Measurements from ENCODE around the gene GRK6.

Gene GRK6

GRCh38 chr5:177402271-177403043 lies 24.0 kb upstream of the GRK6 start (continued):
- TF ChIP-seq OSR2 (tag by site-specific recombination; IDR thresholded peaks at IDR 0.05) (no peak), ZBTB17 (tag by site-specific recombination; IDR thresholded peaks at IDR 0.05) (peak; percentile 97), ZNF335 (tag by site-specific recombination; conservative IDR thresholded peaks at IDR 0.05) (peak; percentile 42), ZNF354C (tag by site-specific recombination; IDR thresholded peaks at IDR 0.05; ENCODE audit: borderline replicate concordance, low read depth) (no peak), ZNF404 (tag by site-specific recombination; IDR thresholded peaks at IDR 0.05) (no peak), ZIC2 (tag by site-specific recombination; IDR thresholded peaks at IDR 0.05) (peak; percentile 41; the same call in 1 of the 2 replicates), ZNF302 (tag by site-specific recombination; IDR thresholded peaks at IDR 0.05; ENCODE audit: low read depth) (no peak), ZNF707 (tag by site-specific recombination; IDR thresholded peaks at IDR 0.05) (no peak), OVOL3 (tag by site-specific recombination; IDR thresholded peaks at IDR 0.05) (no peak), PRDM10 (tag by site-specific recombination; IDR thresholded peaks at IDR 0.05) (peak; percentile 70), ZNF76 (tag by site-specific recombination; IDR thresholded peaks at IDR 0.05; ENCODE audit: borderline replicate concordance, low read depth) (peak; percentile 83; the same call in 1 of the 2 replicates), ZNF658 (tag by site-specific recombination; IDR thresholded peaks at IDR 0.05) (no peak), IKZF3 (tag by site-specific recombination; IDR thresholded peaks at IDR 0.05) (peak; percentile 73), ZNF157 (tag by site-specific recombination; IDR thresholded peaks at IDR 0.05) (no peak), ZNF148 (tag by site-specific recombination; IDR thresholded peaks at IDR 0.05; ENCODE audit: borderline replicate concordance) (no peak), ZNF274 (IDR thresholded peaks at IDR 0.05; ENCODE audit: low read length) (no peak), ZNF274 (tag by site-specific recombination; IDR thresholded peaks at IDR 0.05; ENCODE audit: borderline replicate concordance) (no peak), MZF1 (tag by site-specific recombination; IDR thresholded peaks at IDR 0.05; ENCODE audit: borderline replicate concordance) (0 out of 2 replicates have a peak, but pooled peaks have one; percentile 13), ZFP3 (tag by site-specific recombination; IDR thresholded peaks at IDR 0.05; ENCODE audit: low read depth) (no peak), ZEB2 (tag by site-specific recombination; IDR thresholded peaks at IDR 0.05) (peak; percentile 89), ZNF175 (tag by site-specific recombination; IDR thresholded peaks at IDR 0.05) (no peak), ZBTB49 (tag by site-specific recombination; IDR thresholded peaks at IDR 0.05; ENCODE audit: low read depth) (no peak)
- TF ChIP-seq, protein P1, sequence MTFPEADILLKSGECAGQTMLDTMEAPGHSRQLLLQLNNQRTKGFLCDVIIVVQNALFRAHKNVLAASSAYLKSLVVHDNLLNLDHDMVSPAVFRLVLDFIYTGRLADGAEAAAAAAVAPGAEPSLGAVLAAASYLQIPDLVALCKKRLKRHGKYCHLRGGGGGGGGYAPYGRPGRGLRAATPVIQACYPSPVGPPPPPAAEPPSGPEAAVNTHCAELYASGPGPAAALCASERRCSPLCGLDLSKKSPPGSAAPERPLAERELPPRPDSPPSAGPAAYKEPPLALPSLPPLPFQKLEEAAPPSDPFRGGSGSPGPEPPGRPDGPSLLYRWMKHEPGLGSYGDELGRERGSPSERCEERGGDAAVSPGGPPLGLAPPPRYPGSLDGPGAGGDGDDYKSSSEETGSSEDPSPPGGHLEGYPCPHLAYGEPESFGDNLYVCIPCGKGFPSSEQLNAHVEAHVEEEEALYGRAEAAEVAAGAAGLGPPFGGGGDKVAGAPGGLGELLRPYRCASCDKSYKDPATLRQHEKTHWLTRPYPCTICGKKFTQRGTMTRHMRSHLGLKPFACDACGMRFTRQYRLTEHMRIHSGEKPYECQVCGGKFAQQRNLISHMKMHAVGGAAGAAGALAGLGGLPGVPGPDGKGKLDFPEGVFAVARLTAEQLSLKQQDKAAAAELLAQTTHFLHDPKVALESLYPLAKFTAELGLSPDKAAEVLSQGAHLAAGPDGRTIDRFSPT (tag by site-specific recombination; IDR thresholded peaks at IDR 0.05): peak; percentile 90
- TF ChIP-seq, protein P2, sequence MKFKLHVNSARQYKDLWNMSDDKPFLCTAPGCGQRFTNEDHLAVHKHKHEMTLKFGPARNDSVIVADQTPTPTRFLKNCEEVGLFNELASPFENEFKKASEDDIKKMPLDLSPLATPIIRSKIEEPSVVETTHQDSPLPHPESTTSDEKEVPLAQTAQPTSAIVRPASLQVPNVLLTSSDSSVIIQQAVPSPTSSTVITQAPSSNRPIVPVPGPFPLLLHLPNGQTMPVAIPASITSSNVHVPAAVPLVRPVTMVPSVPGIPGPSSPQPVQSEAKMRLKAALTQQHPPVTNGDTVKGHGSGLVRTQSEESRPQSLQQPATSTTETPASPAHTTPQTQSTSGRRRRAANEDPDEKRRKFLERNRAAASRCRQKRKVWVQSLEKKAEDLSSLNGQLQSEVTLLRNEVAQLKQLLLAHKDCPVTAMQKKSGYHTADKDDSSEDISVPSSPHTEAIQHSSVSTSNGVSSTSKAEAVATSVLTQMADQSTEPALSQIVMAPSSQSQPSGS (tag by site-specific recombination; IDR thresholded peaks at IDR 0.05; ENCODE audit: low read depth): no peak
- TF ChIP-seq, protein P3, sequence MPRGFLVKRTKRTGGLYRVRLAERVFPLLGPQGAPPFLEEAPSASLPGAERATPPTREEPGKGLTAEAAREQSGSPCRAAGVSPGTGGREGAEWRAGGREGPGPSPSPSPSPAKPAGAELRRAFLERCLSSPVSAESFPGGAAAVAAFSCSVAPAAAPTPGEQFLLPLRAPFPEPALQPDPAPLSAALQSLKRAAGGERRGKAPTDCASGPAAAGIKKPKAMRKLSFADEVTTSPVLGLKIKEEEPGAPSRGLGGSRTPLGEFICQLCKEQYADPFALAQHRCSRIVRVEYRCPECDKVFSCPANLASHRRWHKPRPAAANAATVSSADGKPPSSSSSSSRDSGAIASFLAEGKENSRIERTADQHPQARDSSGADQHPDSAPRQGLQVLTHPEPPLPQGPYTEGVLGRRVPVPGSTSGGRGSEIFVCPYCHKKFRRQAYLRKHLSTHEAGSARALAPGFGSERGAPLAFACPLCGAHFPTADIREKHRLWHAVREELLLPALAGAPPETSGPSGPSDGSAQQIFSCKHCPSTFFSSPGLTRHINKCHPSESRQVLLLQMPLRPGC (tag by site-specific recombination; IDR thresholded peaks at IDR 0.05): no peak
